ENCODE measurements around the gene ZACN. TPM values are rescaled to one million over a fixed set of nuclear protein-coding genes. Genes with fewer than 3 reads are reported as not detected.

ZACN gene
- total RNA-seq, 2 experiments from 2014 or later, result 0.76 to 1.2 TPM

DNA sequence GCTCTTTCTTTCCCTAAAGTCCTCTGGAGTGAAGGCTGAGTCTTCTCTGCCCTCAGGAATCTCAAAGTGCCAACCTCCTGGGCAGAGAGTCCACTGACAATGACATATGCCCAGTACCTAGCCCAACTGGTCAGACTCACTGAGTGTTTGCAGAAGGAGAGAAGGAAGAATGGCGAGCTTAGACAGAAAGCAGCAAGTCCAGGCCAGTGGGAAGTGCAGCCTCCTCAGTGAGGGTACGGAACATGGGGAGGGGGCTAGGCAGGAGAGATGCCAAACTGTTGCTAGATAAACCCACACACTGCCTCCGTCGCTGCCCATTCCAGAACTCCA, 23.9 kb downstream of the ZACN start:
- intact Hi-C loops (cut with micrococcal nuclease; ENCODE audit: unreplicated experiment), result loop anchor here (1.0 to 10.0 kb wide), 2 partner anchors 89 to 198 kb away; partner anchors contain the start of gene MRPL38
- peak overlapping the region; percentile 79 for H3K4me3 ChIP-seq (ENCODE audit: low read depth, low read length, poor library complexity, severe bottlenecking)
- DNase-seq (ENCODE audit: low spot score), result no peak
- TF ChIP-seq, protein P1, sequence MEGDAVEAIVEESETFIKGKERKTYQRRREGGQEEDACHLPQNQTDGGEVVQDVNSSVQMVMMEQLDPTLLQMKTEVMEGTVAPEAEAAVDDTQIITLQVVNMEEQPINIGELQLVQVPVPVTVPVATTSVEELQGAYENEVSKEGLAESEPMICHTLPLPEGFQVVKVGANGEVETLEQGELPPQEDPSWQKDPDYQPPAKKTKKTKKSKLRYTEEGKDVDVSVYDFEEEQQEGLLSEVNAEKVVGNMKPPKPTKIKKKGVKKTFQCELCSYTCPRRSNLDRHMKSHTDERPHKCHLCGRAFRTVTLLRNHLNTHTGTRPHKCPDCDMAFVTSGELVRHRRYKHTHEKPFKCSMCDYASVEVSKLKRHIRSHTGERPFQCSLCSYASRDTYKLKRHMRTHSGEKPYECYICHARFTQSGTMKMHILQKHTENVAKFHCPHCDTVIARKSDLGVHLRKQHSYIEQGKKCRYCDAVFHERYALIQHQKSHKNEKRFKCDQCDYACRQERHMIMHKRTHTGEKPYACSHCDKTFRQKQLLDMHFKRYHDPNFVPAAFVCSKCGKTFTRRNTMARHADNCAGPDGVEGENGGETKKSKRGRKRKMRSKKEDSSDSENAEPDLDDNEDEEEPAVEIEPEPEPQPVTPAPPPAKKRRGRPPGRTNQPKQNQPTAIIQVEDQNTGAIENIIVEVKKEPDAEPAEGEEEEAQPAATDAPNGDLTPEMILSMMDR (conservative IDR thresholded peaks at IDR 0.05; ENCODE audit: low read length), result no peak
- no peak for TF ChIP-seq EZH2phosphoT487 (IDR thresholded peaks at IDR 0.05; ENCODE audit: borderline replicate concordance, low read depth, low read length)
- H3K36me3 ChIP-seq (ENCODE audit: insufficient read depth, low read length), result peaks cover 34% of the 10 kb centered on the region
- H4K20me1 ChIP-seq (ENCODE audit: insufficient read depth, low read length), result no peaks in the 10 kb centered on the region
- POLR2A ChIA-PET, result interaction anchor here (0.6 to 2.5 kb wide), 8 partner anchors 14 to 208 kb away, joined by 3 to 12 read pairs (median 4); no protein-coding TSS in a partner anchor
- H3K9me2 ChIP-seq (ENCODE audit: insufficient read depth, low read length), result no peaks in the 10 kb centered on the region
- CTCF ChIA-PET (ENCODE audit: unreplicated experiment), result interaction anchor here (0.5 to 1.4 kb wide), 4 partner anchors 84 to 649 kb away, joined by 3 to 5 read pairs (median 4); no protein-coding TSS in a partner anchor
- BruUV-seq (replicated peaks), result no TSS peak
- H3K4me1 ChIP-seq (ENCODE audit: insufficient read depth, low read length, poor library complexity, severe bottlenecking), result peaks cover 29% of the 10 kb centered on the region
- H3K79me2 ChIP-seq (ENCODE audit: insufficient read depth, low read depth, low read length), result peaks cover 10% of the 10 kb centered on the region; the same call in 1 of the 2 replicates
- peak overlapping the region; percentile 80; the same call in 1 of the 2 replicates for H2AFZ ChIP-seq (ENCODE audit: low read length)
- no peaks in the 10 kb centered on the region for H3K9me3 ChIP-seq (ENCODE audit: low read length)
- H3K4me2 ChIP-seq (ENCODE audit: low read length), result peak overlapping the region; percentile 90
- H3K27ac ChIP-seq (ENCODE audit: low read depth, low read length, poor library complexity, severe bottlenecking), result peak overlapping the region; percentile 32

DNA sequence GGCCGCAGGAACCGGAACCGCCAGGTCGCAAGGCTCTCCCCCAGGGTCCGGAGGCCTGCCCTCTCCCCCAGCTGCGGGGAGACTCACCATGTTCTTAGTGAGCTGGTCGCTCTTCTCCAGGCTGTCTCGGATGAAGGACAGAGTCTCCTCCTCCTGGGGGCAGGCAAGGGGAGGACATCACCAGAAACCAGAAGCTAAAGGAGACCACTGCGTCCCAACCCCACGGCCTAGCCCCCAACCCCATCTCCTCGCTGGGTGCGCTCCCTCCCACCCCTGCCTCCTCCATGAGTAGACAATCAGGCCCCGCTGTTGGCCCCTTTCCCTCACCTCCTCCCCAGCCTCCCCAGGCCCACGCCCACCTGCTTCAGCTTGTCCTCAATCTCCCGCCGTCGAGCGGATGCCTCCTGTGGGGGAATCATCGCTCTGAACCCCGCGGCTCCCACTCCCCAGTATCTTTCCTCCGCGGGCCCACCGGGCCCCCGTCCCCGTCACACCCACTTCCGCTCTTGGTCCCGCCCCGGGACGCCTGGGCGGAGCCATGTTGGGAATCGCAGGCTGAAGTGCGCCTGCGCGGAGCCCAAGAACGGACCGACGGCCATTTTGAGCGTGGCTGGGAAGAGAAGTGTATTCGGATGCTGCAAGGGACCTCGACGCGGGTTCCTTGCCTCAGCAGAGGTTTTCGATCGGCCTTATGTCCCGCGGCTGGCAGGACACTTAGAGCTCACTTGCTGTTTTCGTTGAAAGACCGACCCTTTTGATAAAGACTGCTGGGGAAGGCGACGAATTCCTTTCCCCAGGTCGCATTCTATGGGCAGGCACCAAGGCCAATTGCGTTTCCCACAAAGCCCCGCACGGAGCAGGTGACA, 24.5 kb downstream of the ZACN start, which contains the start of gene EXOC7:
Gene EXOC7 (minus strand): TSS at position 514 of the 866 bp plus-strand sequence. CDS start 95 bp downstream, at position 419.
- H3K9me2 ChIP-seq (ENCODE audit: insufficient read depth, low read length), result no peaks in the 10 kb centered on the region
- intact Hi-C loops (cut with micrococcal nuclease; ENCODE audit: unreplicated experiment), result loop anchor here (1.0 to 10.0 kb wide), 2 partner anchors 89 to 199 kb away; partner anchors contain the start of gene MRPL38
- H4K20me1 ChIP-seq (ENCODE audit: insufficient read depth, low read length), result no peaks in the 10 kb centered on the region
- DNase-seq (ENCODE audit: low spot score), result peak; percentile 99
- peaks cover 33% of the 10 kb centered on the region for H3K36me3 ChIP-seq (ENCODE audit: insufficient read depth, low read length)
- peak within 1 kb of the TSS; percentile 80 for H2AFZ ChIP-seq (ENCODE audit: low read length)
- no TSS peak for BruUV-seq (replicated peaks)
- peaks cover 10% of the 10 kb centered on the region; the same call in 1 of the 2 replicates for H3K79me2 ChIP-seq (ENCODE audit: insufficient read depth, low read depth, low read length)
- H3K9me3 ChIP-seq (ENCODE audit: low read length), result no peaks in the 10 kb centered on the region
- CTCF ChIA-PET (ENCODE audit: unreplicated experiment), result interaction anchor here (0.5 to 1.6 kb wide), 7 partner anchors 84 to 365 kb away, joined by 3 to 10 read pairs (median 4); no protein-coding TSS in a partner anchor
- H3K27ac ChIP-seq (ENCODE audit: low read depth, low read length, poor library complexity, severe bottlenecking), result peak within 1 kb of the TSS; percentile 32
- TF ChIP-seq EZH2phosphoT487 (IDR thresholded peaks at IDR 0.05; ENCODE audit: borderline replicate concordance, low read depth, low read length), result no peak
- TF ChIP-seq, protein P1 (conservative IDR thresholded peaks at IDR 0.05; ENCODE audit: low read length), result no peak
- peak within 1 kb of the TSS; percentile 79 for H3K4me3 ChIP-seq (ENCODE audit: low read depth, low read length, poor library complexity, severe bottlenecking)
- peak within 1 kb of the TSS; percentile 90 for H3K4me2 ChIP-seq (ENCODE audit: low read length)
- POLR2A ChIA-PET, result interaction anchor here (0.6 to 2.5 kb wide), 13 partner anchors 15 to 440 kb away, joined by 3 to 12 read pairs (median 4); partner anchors contain the start of gene WBP2
- peaks cover 29% of the 10 kb centered on the region for H3K4me1 ChIP-seq (ENCODE audit: insufficient read depth, low read length, poor library complexity, severe bottlenecking)

Data from OCI-LY7 (cell line).